Kidney epithelial cell (primary cell): ENCODE results near the gene GOLGA8J. TPM values are rescaled to one million over a fixed set of nuclear protein-coding genes. Genes with fewer than 3 reads are reported as not detected.
"Not testable (repeated sequence)": the region's sequence is repeated elsewhere in the genome, so short reads cannot be mapped to it uniquely, and the experiment has no call there.

ENCODE experiments used
- DNase-seq: peaks from one replicate; pipeline ENCODE4 v3.0.0-alpha.2; 2010; ENCODE audit warnings: low read depth
- H3K27me3 ChIP-seq: 2 replicates; pipeline ENCODE4 v1.6.0; 2011; ENCODE audit warnings: low read length; ENCODE audit not compliant: control insufficient read depth, insufficient read depth
- H3K36me3 ChIP-seq: 2 replicates; pipeline ENCODE4 v1.5.1; 2011; ENCODE audit warnings: low read length; ENCODE audit not compliant: control insufficient read depth, insufficient read depth
- H3K4me3 ChIP-seq: 2 replicates; pipeline ENCODE4 v1.5.1; 2011; ENCODE audit warnings: low read depth, mild to moderate bottlenecking, control low read depth, low read length
- total RNA-seq: library from RNA; depleted of rRNA; stranded (reverse); fragments of >200 nt; gene quantifications from 2 replicates; pipeline ENCODE4 v1.2.3, GENCODE V29; 2015
- TF ChIP-seq, protein P1 (sequence below): IDR thresholded peaks from 2 replicates; pipeline ENCODE4 v1.5.1; 2011; ENCODE audit warnings: mild to moderate bottlenecking, moderate library complexity, low read length, control low read depth, inconsistent platforms; ENCODE audit not compliant: insufficient read depth, poor library complexity, severe bottlenecking

The GOLGA8J gene, protein sequence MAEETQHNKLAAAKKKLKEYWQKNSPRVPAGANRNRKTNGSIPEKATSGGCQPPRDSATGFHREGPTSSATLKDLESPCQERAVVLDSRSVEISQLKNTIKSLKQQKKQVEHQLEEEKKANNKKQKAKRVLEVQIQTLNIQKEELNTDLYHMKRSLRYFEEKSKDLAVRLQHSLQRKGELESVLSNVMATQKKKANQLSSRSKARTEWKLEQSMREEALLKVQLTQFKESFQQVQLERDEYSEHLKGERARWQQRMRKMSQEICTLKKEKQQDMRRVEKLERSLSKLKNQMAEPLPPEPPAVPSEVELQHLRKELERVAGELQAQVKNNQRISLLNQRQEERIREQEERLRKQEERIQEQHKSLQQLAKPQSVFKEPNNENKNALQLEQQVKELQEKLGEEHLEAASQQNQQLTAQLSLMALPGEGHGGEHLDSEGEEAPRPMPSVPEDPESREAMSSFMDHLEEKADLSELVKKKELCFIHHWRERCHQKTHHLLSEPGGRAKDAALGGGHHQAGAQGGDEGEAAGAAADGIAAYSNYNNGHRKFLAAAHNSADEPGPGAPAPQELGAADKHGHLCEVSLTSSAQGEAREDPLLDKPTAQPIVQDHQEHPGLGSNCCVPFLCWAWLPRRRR
- not detected in 2 replicates for total RNA-seq

DNA sequence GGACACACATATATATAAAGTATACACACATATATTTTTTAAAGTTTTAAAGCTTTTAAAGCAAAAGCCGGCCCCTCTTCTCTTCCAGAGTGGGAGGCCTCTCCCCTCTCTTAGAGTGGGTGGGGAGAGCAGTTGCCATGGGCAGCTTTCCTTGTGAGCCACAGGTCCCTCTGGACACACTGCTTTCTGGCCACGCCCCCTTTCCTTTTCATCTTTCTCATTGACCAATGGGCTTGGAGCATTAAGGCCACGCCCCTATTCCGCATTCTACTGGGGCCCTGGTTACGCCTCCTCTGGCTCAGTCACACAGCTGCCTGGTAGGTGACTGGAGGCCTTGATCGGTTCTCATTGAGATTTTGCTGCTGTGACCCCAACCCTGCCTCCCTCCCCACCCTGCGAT, at the start of gene GOLGA8J:
Gene GOLGA8J, plus strand, starts transcription at position 301 of the 400 bp plus-strand sequence. Its CDS starts 98 bp downstream, at position 399.
- H3K4me3 ChIP-seq, H3K27me3 ChIP-seq, DNase-seq, H3K36me3 ChIP-seq: not testable (repeated sequence)

DNA sequence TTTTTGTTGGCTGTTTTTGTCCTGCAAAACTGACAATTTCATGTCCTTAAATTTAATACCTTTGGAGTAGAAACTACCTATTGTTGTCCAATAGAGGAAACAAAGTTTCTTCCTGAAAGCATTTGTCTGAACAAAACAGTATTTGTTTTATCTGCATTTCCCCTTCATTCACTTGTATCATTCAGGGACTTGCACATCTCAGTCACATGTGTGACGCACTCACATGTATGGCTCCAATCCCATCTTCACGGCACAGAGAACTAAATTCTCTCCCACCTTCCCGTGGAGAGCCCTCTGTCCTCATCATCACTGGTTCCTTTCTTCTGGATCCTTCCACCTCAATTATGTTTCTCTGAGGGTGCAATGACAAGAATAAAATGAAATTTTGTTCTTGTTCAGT, 49.5 kb upstream of the GOLGA8J start:
- Histone ChIP-seq H3K27me3 (no peaks in the 10 kb centered on the region), H3K4me3 (no peak overlapping the region), H3K36me3 (no peaks in the 10 kb centered on the region)
- DNase-seq, result no peak
- TF ChIP-seq, protein P1, sequence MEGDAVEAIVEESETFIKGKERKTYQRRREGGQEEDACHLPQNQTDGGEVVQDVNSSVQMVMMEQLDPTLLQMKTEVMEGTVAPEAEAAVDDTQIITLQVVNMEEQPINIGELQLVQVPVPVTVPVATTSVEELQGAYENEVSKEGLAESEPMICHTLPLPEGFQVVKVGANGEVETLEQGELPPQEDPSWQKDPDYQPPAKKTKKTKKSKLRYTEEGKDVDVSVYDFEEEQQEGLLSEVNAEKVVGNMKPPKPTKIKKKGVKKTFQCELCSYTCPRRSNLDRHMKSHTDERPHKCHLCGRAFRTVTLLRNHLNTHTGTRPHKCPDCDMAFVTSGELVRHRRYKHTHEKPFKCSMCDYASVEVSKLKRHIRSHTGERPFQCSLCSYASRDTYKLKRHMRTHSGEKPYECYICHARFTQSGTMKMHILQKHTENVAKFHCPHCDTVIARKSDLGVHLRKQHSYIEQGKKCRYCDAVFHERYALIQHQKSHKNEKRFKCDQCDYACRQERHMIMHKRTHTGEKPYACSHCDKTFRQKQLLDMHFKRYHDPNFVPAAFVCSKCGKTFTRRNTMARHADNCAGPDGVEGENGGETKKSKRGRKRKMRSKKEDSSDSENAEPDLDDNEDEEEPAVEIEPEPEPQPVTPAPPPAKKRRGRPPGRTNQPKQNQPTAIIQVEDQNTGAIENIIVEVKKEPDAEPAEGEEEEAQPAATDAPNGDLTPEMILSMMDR, result no peak

DNA sequence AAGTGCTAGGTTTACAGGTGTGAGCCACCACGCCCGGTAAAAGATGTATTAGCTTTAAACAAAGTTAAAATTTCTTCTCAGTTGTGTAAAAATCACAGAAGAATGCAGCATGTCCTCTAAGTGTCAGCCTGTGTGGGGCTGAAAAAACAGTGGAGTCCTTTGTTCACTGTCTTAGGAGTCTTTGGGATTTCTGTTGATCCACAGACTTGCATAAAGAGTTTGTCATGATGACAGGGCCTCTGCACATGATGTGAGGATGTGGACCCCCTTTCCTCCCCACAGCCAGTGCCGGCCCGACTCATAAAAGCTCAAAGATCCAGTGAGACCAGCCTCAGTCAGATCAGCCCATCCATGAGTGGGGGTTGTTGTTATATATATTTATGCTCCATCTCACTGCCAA, 49.0 kb upstream of the GOLGA8J start:
- H3K4me3 ChIP-seq, result no peak overlapping the region
- TF ChIP-seq, protein P1, result no peak
- DNase-seq, result no peak
- H3K36me3 ChIP-seq, result no peaks in the 10 kb centered on the region
- H3K27me3 ChIP-seq, result no peaks in the 10 kb centered on the region

DNA sequence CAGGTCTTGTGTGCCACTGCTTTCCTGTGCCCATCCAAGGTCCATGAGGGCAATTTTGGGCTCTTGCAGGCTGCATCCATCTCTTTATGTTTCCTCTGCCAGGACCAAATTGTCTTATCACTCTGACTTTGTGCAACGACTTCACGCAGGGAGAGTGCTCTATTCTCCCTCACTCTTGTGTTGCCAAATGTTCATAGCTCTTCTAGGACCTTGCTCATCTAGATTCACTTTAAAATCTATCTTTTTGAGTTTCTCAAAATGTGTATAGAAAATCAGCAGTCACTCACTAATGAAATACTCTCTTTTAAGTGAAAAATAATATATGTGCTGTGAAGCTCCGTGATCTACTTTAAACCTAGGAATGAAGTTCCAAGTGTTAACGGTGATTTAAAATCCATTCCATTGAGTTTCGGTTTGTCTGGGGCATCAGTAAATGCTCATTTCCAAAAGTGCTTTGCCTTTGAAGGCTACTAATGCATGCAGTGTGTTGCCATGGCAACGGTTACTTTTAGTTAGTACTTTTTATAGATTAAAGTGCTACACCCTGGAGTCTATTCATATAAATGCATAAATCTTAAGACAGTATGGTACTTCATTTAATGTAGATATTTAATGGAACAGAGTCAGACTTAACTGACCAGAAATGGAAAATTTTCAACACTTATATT, 46.6 kb upstream of the GOLGA8J start:
- DNase-seq, result no peak
- Histone ChIP-seq H3K4me3 (no peak overlapping the region), H3K36me3 (no peaks in the 10 kb centered on the region), H3K27me3 (no peaks in the 10 kb centered on the region)
- TF ChIP-seq, protein P1, result no peak

DNA sequence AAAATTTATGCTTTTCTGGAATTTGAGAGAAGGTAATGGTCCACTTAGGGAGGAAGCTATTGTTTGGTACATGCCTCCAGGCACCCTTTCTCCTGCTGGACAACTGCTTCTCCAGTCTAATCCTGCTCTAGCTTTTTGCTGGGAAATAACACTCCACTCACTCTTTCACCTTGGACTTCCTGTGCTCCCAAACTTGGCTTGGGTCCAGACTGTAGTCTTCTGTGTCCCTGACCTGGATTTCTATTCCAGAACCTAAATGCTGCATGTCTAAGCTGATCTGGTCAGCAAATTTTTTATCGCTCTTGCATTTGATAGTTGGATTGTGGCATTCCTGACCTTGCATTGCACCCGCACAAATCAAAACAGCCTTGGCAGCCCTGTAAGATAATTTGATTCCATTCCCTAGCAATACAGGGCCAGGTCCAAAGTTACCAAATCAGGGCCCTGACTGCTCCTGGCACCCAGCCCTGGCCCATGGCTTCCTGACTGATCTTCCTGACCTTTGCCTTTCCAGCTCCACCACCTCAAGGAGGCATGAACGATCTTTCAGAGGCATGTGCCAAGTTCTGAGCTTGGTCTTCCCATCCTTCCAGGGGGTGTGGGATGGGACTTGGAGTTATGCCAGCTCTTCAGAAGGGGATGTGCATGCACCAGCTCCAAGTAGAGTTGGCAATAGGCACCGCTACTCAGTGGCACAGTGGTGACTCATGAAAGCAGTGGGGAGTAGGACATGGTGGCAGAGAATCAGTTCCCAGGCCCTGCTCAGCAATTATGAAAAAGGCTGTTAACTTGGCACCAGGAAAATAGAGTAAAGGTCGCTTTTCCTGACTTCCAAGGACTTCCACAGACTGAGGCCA, 43.9 kb upstream of the GOLGA8J start:
- Histone ChIP-seq H3K27me3 (no peaks in the 10 kb centered on the region), H3K4me3 (no peak overlapping the region), H3K36me3 (no peaks in the 10 kb centered on the region)
- no peak for DNase-seq
- TF ChIP-seq, protein P1, result no peak
